ENCODE data around the gene OR2A7. TPM values are rescaled to one million over a fixed set of nuclear protein-coding genes. Genes with fewer than 3 reads are reported as not detected.

OR2A7 gene
- total RNA-seq (2022; extraction: Qiagen RNA extraction; ENCODE audit: low read depth): not detected in 5 replicates

GRCh38 chr7:144264692-144265091 is at the start of gene OR2A7:
Gene OR2A7 (minus strand): TSS chr7:144264792. CDS start chr7:144259628, 5,164 bp downstream.

GRCh38 chr7:144311872-144312469 is 47.4 kb upstream of the OR2A7 start, which contains the start of gene OR2A1:
Gene OR2A1 (plus strand): TSS chr7:144312419. CDS start chr7:144318125, 5,706 bp downstream.

GRCh38 chr7:144269188-144269587 is 4.6 kb upstream of the OR2A7 start, which contains the start of gene CTAGE8:
Gene CTAGE8 (minus strand): TSS chr7:144269288. CDS start chr7:144269250, 38 bp downstream.

GRCh38 chr7:144239365-144239764 is 25.2 kb downstream of the OR2A7 start, which contains the start of gene OR2A42:
Gene OR2A42 (minus strand): TSS chr7:144239605. CDS start chr7:144232843, 6,762 bp downstream.

Other genes with a start within 250 kb of the OR2A7 start
- not detected in 5 replicates for gene OR2A5, start 215.8 kb downstream of the OR2A7 start, total RNA-seq (2022; extraction: Qiagen RNA extraction; ENCODE audit: low read depth)
- not detected in 5 replicates for gene OR2A25, start 195.0 kb downstream of the OR2A7 start, total RNA-seq (2022; extraction: Qiagen RNA extraction; ENCODE audit: low read depth)
- not detected in 5 replicates for gene OR2A12, start 178.5 kb downstream of the OR2A7 start, total RNA-seq (2022; extraction: Qiagen RNA extraction; ENCODE audit: low read depth)
- not detected in 5 replicates for gene OR2A2, start 155.2 kb downstream of the OR2A7 start, total RNA-seq (2022; extraction: Qiagen RNA extraction; ENCODE audit: low read depth)
- not detected in 5 replicates for gene OR2A14, start 141.6 kb downstream of the OR2A7 start, total RNA-seq (2022; extraction: Qiagen RNA extraction; ENCODE audit: low read depth)
- not detected in 5 replicates for gene CTAGE4, start 81.3 kb downstream of the OR2A7 start, total RNA-seq (2022; extraction: Qiagen RNA extraction; ENCODE audit: low read depth)
- 0.22 to 0.40 TPM (median 0.27 TPM) in 5 replicates for gene ARHGEF35, start 69.0 kb downstream of the OR2A7 start, total RNA-seq (2022; extraction: Qiagen RNA extraction; ENCODE audit: low read depth)
- gene OR2A42, start 25.2 kb downstream of the OR2A7 start, total RNA-seq (2022; extraction: Qiagen RNA extraction; ENCODE audit: low read depth): not detected in 5 replicates
- gene CTAGE8, start 4.5 kb upstream of the OR2A7 start, total RNA-seq (2022; extraction: Qiagen RNA extraction; ENCODE audit: low read depth): 0.03 to 0.08 TPM in 2 of 5 replicates, not detected in the others
- not detected in 5 replicates for gene OR2A1, start 47.6 kb upstream of the OR2A7 start, total RNA-seq (2022; extraction: Qiagen RNA extraction; ENCODE audit: low read depth)
- gene ARHGEF5, start 90.6 kb upstream of the OR2A7 start, total RNA-seq (2022; extraction: Qiagen RNA extraction; ENCODE audit: low read depth): 1.2 to 2.1 TPM (median 1.7 TPM) in 5 replicates
- not detected in 5 replicates for gene NOBOX, start 138.9 kb upstream of the OR2A7 start, total RNA-seq (2022; extraction: Qiagen RNA extraction; ENCODE audit: low read depth)